GM04504 (cell line): ENCODE measurements around the gene DAB2IP.

Source experiments
- DNase-seq: peaks from one replicate; pipeline ENCODE4 v3.0.0-alpha.2; 2012; ENCODE audit warnings: low read depth

DAB2IP gene

DNA sequence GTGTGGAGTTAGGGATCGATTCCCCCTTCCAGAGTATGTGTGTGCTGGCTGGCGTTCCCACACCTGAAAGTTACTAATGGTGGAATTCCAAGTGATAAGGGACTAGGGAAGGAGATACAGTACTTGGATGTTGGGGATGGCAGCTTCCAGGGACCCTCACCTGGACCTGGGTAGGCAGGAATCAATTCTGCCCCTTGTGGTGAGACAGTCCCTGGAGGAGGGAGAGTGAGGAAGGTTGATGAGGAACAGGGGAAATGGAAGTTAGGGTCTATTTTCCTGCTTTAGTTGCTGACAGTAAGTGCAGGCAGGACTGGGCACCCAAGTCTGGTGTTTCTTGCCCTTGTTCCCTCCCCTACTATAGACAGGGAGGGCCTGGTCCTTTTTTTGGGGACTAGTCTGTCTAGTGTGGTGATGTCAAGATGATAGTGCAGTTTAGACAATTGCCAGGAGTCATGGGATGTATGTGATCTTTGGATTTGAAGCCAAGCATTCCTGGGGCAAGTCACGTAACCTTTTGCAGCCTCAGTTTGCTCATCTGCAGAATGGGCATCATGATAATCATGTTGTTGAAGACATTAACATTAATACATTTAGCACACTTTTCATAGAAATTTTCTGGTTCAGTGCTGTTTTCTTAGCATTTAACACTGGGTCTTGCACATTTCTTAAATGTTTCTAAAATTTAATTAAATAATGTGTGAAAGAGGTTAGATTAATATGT is 51.7 kb downstream of the DAB2IP start:
- DNase-seq = no peak

DNA sequence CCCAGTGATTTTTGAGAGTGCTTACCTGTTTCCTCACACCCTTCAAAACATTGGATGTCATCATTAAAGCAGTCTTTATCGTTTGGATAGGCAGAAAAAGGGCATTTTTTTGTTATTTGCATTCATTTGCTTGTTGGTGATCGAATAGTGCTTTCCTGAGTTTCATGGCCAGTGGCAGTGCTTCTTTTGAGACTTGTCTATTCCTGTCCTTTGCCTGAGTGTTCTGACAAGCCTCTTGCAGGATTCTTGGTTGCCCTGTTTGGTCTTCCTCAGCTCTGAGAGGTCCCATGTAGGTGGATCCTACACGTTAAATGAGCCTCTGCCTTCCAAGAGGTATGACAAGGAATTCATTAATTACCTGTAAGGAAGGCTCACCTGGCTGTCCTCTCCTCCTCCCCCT is 52.8 kb downstream of the DAB2IP start:
- no peak for DNase-seq

DNA sequence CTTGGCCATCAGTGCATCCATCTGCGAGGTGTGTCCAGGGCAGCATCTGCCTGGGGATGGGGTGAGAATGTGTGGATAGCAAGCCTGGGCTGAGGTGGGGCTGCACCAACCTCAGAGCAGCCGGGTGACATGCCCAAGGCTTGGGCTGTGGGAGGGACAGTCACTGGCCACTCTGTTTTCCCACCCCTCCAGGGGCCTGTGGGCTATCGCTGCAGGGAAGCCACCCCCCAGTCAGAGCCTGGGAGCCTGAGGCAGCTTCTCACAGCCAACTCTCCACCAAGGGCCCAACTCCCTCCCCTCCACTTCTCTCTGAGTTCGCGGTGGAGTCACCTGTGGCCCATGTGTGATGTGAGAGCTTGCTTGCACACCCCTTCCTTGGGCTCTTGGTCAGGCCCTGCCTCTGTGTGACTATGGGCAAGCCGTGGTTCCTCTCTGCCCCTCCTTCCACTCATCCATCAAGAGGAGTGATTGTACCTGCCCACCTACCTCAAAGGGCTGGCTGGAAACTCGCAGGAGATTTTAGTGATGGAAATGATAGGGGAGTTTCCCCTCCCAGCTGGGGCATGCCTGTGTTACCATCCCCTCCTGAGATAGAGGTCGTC is 54.8 kb downstream of the DAB2IP start:
- no peak for DNase-seq

DNA sequence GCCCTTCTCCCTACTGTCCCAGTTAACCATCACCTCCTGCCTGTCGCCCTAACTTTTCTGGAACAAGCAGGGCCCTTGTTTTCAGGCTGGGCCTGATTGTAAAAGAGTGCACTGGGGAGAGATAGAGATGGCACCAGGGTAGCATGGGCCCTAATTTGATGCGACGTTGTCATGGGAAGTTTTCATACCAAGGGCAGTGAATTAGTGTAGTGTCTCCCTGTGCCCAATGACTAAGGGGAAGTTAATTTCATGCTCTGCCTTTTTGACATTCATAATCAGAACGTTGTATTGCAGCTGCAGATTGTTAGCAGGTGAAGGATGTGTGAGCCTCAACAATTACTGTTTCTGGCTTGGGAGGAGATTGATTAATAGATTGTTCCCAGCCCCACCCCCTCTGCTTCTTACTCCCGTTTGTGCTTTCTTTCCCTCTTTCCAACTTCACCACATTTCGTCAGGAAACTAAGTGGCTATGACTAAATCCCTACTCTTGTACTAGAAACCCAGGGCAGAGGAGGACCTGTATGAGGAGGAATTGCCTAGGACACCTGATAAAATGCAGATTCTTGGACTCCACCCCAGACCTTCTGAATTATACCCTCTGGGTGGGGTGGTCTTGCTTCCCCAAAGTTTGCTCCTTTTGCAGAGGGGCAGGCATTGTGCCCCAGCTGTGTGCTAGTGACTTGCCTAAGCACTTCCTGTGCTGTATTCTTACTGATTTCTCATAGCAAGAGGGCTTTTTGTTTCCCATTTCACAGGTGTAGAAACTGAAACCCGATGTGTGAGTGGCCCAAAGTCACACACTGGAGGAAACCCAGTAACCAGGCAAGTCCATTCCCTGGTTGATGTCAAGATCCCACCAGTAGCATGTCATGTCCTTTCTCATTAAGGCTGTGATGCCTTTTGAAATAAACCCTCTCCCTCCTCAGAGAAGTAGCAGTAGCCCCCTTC is 56.3 kb downstream of the DAB2IP start:
- no peak for DNase-seq

DNA sequence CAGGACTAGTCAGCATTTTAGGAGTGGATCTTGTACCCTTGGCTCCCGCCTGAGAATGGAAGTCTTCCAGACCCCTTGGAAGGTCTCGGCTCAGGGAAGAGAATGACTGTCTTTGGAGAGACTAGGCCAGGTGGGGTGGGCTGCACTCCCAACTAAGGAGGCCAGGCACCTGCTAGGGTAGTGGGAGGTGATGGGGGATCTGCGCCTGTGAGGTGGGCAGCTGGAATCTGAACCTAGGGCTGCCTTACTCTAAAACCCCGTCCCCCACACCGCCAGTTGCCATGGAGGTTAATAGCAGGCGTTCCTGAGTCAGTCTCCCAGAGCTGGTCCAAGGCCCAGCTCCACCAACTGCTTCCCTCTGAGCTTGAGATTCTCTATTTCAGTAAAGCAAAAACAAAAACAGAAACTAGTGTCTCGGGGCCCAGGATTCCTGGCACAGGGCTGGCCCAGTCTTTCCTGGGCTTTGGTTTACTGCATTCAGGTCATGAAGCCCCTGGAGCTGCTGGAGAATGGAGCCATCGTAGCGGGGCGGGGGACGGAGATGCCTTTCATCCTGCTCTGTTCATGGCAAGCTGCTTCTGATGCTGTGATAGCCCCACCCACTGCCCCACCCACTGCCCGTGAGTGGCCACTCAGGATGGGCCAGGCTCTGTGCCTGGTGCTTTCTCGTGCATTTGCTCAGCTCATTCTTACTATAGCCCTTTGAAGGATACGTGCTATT is 57.5 kb downstream of the DAB2IP start:
- no peak for DNase-seq

DNA sequence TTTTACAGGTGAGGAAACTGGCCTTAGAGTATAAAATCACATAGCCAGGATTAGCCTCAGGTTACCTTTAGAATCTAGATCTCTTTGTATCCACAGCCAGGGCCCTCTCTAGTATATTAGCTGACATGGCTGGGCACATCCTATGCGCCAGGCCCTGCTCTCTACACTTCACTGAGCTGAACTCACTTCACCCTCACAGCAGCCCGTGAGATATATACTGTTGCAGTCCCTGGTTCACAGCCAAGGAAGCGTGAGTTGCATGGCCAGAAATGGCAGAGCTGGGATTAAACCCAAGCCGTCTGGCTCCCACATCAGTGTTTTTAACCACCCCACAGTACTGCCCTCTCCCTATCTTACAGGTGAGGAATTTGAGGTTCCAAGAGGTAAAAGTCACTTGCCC is 58.4 kb downstream of the DAB2IP start:
- DNase-seq = no peak

DNA sequence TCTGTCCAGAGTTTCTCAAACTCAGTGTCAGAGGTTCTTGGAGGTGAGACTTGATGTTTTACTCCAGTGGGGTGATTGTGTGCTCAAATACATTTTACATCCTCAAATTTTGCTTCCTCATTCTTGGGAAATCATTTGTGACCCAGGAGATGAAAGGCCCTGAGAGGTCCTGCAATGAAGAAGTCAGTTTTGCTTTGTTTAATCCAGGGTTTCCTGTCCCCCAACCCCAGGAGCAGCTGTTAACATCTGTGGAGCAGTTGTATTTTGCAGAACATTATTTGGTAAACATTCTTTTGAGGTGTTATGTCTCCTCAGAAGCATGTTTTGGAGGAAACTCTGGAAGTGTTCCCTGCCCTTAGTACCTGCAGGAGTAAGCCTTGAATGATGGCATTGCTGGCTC is 59.8 kb downstream of the DAB2IP start:
- DNase-seq = no peak

DNA sequence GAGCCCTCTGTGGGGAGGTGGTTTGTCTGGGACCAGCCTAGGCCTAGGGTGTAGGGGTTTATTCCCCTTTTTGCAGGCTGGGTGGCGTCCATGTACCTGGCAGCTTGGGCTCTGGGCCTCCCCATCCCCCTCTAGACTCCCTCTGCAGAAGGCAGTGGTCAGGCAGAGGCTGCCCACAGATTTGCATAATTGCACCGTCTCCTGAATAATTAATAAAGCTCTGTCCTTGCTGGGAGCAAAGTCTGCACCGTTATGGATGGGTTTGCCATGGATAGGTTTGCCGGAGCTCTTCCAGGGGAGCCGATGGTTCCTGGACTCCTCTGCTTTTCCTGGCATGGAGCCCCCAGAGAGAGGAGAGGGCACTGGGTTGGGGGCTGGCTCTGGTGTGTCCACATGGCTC is 60.4 kb downstream of the DAB2IP start:
- DNase-seq = no peak

DNA sequence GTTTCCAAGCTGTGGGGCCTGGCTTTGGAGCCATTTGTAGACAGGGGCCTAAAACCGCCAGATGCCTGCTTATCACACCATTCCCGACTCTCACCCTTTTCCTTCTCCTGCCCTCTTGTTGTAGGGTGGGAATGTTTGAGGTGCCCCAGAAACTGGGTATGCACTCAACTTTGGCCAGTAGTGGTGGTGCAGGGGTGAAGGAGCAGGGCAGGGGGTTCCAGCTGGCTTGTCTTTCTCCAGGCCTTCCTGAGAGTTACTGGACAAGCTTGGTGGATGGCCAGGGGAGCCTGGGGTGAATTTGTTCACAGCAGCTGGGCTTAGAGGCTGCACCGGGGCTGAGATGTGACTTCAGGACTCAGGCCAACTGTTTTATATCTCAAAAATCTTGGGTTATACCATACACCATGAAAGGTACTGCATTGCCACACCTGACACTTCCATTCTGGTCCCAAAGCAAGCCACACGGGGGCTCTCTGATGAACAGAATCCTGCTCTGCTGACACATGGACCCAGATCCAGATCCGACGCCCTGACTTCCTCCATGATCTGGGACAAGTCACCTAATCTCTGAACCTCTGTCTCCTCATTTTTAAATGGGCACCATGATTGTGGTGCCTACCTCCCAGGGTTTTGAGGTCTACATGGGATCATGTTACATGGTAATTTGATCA is 62.1 kb downstream of the DAB2IP start:
- no peak for DNase-seq

DNA sequence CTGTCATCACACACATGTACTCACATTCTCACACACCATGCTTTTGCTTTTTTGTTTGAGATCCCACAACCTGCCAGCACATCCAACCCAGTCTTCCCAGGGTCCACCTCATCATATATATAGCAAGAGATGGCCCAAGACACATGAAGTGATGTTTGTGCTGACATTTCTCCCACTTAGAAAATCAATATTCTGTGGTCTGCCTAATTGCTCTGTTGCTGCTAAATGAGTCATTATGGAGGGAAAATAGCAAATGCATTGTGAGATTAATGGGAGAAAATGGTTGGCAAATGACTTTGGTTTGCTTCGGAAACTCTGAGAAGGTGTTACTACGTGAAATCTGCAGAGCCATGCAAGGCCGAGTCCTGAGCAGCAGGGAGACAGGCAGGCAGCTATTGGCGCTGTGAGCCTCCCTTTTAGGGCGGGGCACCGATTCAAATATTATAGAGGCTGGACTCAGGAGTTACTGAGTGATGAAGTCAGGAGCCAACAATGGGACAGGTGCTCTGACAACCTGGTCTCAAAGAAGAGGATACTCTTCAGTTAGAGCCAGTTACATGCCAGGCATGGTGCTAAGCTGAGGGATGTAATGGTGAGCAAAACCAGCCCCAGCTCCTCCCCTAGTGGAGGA is 62.8 kb downstream of the DAB2IP start:
- no peak for DNase-seq

DNA sequence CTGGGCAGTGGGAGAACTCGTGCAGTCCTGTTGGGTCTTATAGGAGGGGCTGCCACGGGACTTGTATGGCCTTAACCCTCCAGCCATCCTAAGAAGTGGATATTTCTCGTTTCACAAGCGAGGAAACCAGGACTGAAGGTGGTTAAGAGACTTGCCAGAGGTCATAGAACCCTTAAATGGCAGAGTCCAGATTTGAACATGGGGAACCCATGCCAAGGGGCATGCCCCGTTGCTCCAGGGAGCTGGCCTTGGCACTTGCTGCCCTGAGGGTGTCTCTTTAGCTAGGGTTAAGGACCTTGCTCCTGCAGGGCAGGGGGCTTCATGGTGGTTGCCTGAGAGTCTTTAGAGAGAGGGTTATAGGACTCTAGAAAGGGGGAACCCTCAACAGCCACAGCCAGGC is 63.4 kb downstream of the DAB2IP start:
- no peak for DNase-seq

DNA sequence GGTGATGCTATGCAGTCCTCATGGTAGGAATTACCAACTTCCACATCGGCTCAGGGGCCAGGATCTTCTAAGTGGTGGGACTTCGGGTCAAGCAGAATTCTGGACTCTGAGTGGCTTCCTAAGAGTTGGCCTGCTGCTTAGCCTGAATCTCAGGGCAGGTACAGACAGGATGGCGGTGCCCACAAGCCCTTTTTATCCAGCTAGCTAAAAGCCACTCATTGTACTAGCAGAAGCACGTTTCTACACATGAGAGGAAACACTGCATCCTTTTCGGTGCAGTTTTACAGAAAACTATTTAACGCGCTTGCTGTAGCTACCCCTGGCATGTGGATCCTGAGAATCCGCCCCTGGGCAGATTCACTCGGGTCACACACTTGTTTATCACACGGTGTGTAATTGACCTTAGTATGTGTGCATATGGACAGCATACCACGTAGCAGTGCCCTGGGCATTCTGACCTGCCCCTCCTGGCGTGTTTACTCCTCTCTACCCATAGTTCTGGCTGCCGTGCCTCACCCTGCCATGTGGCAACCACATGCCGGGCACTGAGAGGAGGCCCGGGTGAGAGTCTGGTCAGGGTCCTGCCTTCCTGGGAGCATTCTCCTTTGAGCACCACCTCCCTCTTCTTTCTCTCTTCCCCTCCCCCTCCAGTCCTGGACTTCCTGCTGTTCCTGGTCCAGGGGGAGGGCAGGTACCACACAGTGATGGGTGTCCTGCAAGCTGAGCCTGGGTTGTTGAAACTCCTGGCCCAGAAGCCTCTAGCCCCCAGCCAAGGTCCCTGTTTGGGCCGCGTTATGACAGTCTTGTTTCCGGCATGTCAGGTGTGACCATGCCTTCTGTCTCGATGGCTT is 65.9 kb downstream of the DAB2IP start:
- no peak for DNase-seq

DNA sequence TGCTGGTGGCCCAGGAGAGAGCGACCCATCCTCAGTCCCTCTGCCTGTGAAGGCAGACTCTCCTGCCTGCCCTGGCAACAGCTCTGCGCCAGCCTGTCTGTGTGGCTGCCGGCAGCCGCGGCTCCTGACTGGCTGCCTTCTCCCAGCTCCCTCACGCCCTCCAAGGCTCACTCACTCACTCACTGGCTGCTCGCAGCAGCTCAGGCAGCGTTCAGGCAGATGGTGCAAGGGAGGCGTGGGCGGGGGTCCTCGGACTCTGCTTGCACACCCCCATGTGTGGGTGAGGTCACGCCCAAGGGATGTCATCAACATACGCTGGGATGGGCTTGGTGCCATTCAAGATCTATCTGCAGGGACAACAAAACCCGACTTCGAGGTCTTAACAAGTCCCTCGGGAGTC is 66.7 kb downstream of the DAB2IP start:
- DNase-seq = no peak

DNA sequence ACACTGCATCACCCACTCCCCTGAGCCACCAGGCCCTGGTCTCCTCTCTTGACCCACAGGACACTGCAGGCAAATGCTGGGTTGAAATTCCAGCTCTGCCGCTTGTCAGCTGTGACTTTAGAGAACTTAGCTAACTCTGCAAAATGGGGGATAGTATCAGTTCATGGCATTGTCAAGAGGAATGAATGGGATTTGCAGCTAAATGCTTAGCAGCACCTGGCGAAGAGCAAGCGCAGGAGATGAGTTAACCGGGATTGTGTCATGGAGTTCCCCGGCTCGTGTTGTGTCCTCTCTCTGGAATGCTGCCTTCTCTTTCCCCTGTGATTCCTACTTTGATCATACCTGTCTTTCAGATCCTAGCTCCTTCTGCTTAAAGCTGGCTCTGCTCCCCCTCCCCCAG is 67.1 kb downstream of the DAB2IP start:
- no peak for DNase-seq

DNA sequence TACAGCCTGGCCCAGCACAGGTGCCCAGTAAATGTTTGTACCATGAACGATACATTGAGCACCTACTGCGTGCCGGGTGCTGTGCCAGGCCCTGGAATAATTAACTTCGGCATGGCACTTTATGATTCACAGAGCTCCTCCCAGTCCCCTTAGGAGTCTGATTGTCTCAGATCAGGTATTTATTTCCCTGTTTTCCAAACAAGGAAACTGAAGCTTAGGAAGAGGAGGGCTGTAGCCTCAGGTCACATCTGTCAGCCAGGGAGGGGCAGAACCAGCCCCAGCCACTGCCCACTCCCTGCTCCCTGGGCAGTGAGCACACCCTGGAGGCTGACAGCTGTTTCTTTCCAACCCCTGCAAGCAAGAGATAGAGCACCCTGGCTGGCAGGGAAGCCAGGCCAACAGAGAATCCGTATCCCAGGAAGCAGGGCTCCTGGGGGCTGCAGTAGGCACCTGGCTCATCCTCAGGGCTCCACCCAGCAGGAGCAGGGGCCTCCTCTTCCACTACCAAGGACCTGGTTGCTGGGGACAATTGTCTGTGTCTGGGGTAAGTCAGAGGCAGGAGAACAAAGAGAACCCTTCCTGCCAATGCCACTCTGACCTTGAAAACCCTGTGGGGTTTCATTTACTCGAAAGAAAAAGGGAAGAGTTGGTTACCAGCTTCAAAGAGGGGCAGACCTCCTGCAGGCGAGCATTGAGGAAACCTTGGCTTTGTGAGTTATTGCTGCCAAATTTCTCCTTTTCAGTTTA is 69.0 kb downstream of the DAB2IP start:
- no peak for DNase-seq

DNA sequence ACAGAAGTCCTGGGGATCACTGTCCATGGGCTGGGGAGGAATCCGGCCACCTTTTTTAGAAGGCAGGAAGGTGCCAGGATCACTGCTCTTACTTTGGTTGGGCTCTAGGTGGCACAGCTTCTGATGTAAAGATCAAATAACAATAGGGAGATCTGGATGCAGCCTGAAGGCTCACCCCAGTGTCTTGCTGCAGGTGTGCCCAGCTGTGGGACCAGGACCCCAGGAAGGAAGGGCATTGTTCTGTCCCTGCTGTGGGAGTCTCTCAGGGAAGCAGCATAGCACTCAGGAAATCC is 69.6 kb downstream of the DAB2IP start:
- no peak for DNase-seq

DNA sequence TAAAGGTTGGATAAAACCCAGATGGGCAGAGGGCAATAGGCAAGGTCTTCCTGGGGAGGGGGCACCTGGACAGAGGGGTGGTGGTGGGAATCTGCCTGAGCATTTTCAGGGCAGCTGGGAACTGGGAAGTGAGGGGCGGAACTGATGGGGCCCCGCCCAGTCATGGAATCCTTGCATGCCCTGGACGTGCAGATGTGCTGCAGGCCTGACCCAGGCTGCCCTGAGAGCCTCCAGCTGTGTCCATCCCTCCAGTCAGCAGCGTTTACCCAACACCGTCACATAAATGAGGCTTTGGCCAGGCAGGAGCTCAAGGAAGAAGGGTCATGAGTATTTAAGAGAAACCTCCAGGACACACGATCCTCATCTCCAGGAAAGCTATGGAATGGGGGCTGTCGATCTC is 70.3 kb downstream of the DAB2IP start:
- DNase-seq = no peak

DNA sequence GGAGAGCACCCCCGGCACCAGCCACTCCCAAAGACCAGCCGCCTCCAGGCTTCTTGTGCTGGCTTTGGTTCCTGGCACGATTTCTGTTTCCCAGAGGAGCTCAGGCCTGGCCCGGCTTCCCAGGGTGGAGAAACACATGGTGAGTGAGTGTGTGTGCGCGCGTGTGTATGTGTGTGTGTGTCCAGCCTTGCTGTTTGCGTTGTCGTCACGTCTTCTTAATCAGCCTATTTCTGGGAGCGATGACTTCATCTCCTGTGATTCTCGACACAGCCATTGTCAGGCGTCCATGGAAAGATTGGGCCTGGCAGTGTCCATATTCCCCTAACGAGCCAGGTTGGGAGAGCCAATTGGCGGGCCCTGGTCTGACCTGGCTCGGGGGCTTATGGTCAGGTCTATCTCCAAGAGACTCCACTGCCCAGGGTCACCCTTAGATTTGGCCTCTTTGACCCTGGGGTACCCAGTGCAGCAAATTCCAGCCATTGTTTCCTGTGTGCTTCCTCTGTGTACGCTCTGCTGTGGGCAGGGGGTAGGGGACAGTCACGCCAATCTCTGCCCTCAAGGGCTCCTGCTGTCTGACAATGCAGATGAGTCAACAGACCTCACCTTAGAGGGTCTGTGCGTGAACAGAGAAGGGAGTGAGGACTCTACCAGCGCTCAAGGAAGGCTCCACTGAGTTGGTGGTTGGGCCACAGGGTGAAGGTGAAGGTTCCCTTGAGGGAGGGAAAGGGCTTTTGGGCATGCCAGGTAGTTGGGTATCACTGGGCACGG is 73.8 kb downstream of the DAB2IP start:
- peak; percentile 99 for DNase-seq
